ENCODE data around the gene CCDC175.

DNA sequence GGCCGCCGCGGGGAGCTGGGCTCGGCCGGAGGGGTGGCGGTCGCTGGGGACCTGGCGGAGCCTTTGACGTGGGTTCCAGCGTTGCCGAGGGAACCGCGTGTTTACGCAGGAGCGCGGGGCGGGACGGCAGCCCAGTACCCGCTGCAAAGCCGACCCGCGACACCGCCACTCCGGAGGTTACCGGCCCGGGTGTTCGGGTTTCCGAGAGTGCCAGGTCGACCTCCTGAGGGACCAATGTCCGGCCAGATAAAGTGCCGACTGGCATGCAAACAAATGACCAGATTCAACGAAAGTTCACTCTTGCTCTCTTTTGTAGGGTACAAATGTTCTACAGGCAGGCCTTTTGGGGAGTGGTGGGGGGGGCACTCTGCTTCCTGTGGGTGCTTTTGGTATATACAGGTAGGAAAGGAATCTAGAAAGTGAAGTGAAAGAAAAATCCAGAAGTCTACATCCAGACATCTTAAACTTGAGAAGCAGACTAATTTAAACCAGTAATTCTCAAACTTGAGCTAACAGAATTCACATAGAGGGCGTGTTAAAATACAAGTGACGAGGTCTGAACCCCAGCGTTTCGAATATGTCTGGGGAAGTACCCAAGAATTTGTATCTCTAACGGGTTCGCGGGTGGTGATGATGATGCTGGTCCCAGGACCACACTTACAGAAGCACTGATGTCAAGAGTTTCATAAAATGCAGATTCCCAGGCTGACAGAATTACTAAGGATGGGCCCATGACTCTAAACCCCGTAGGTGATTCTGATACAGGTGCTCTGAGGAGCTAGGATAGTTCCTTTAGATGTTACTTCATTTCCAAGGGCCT is 111.1 kb downstream of the CCDC175 start, which contains the start of gene GPR135:
- TF ChIP-seq CTCF (conservative IDR thresholded peaks at IDR 0.05; ENCODE audit: low read length) (no peak), EZH2phosphoT487 (IDR thresholded peaks at IDR 0.05; ENCODE audit: borderline replicate concordance) (no peak)
